Ishikawa (cell line): ENCODE measurements around the gene SUPT6H.

Source experiments
- CEBPB ChIP-seq: IDR thresholded peaks from 2 replicates; pipeline ENCODE4 v1.6.1; 2012
- CREB1 ChIP-seq: IDR thresholded peaks from 2 replicates; pipeline ENCODE4 v1.6.1; 2012; ENCODE audit warnings: low read depth
- EGR1 ChIP-seq: IDR thresholded peaks from 2 replicates; pipeline ENCODE4 v1.6.1; 2012
- EP300 ChIP-seq: IDR thresholded peaks from 2 replicates; pipeline ENCODE4 v1.6.1; 2012; ENCODE audit warnings: borderline replicate concordance
- FOXM1 ChIP-seq: IDR thresholded peaks from 2 replicates; pipeline ENCODE4 v1.6.1; 2012; ENCODE audit warnings: low read depth, borderline replicate concordance
- MAX ChIP-seq: IDR thresholded peaks from 2 replicates; pipeline ENCODE4 v1.6.1; 2012
- RAD21 ChIP-seq: IDR thresholded peaks from 2 replicates; pipeline ENCODE4 v1.6.1; 2012; ENCODE audit warnings: low read depth
- TAF1 ChIP-seq: IDR thresholded peaks from 2 replicates; pipeline ENCODE4 v1.6.1; 2012; ENCODE audit warnings: low read depth, mild to moderate bottlenecking
- TCF12 ChIP-seq: IDR thresholded peaks from 2 replicates; pipeline ENCODE4 v1.6.1; 2012; ENCODE audit warnings: low read depth
- USF1 ChIP-seq: IDR thresholded peaks from 2 replicates; pipeline ENCODE4 v1.6.1; 2012
- YY1 ChIP-seq: IDR thresholded peaks from 2 replicates; pipeline ENCODE4 v1.6.1; 2012; ENCODE audit warnings: low read depth
- TF ChIP-seq, protein P1 (sequence below): IDR thresholded peaks from 2 replicates; pipeline ENCODE4 v1.6.1; 2012; ENCODE audit warnings: low read depth, mild to moderate bottlenecking

- TF ChIP-seq EP300: no peak
- no peak for TF ChIP-seq FOXM1
- no peak for TF ChIP-seq CREB1
- TF ChIP-seq, protein P1, sequence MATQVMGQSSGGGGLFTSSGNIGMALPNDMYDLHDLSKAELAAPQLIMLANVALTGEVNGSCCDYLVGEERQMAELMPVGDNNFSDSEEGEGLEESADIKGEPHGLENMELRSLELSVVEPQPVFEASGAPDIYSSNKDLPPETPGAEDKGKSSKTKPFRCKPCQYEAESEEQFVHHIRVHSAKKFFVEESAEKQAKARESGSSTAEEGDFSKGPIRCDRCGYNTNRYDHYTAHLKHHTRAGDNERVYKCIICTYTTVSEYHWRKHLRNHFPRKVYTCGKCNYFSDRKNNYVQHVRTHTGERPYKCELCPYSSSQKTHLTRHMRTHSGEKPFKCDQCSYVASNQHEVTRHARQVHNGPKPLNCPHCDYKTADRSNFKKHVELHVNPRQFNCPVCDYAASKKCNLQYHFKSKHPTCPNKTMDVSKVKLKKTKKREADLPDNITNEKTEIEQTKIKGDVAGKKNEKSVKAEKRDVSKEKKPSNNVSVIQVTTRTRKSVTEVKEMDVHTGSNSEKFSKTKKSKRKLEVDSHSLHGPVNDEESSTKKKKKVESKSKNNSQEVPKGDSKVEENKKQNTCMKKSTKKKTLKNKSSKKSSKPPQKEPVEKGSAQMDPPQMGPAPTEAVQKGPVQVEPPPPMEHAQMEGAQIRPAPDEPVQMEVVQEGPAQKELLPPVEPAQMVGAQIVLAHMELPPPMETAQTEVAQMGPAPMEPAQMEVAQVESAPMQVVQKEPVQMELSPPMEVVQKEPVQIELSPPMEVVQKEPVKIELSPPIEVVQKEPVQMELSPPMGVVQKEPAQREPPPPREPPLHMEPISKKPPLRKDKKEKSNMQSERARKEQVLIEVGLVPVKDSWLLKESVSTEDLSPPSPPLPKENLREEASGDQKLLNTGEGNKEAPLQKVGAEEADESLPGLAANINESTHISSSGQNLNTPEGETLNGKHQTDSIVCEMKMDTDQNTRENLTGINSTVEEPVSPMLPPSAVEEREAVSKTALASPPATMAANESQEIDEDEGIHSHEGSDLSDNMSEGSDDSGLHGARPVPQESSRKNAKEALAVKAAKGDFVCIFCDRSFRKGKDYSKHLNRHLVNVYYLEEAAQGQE: no peak
- TF ChIP-seq MAX: no peak
- TF ChIP-seq TAF1: no peak
- TF ChIP-seq YY1: no peak
- TF ChIP-seq RAD21: no peak
- no peak for TF ChIP-seq USF1
- TF ChIP-seq EGR1: no peak
- TF ChIP-seq TCF12: no peak
- TF ChIP-seq CEBPB: no peak
These were observed 473 bp downstream of the SUPT6H start for GRCh38 chr17:28662527-28662829.
